CD4-positive, alpha-beta memory T cell (primary cell): Measurements from ENCODE around the gene MYH16. TPM values are rescaled to one million over a fixed set of nuclear protein-coding genes. Genes with fewer than 3 reads are reported as not detected.

ENCODE experiments used
- CTCF ChIA-PET: fragments of 350-600 bp; sonication (Branson Sonifier 250); formaldehyde crosslinking; loops from one replicate; lab custom pipeline; 2021; ENCODE audit warnings: inconsistent platforms; ENCODE audit not compliant: partially characterized antibody; lab: Charles Lee
- POLR2A ChIA-PET: fragments of 350-600 bp; sonication (Branson Sonifier 250); formaldehyde crosslinking; loops from one replicate; lab custom pipeline; 2021; ENCODE audit not compliant: partially characterized antibody; lab: Charles Lee
- DNase-seq, 5 donors: peaks; one replicate each; pipeline versions ENCODE4 v3.0.0 to v3.0.0-alpha.2; 2020 to 2022; ENCODE audit warnings: mixed read lengths in 1 of 5
- H3K27ac ChIP-seq: one replicate; pipeline ENCODE4 v1.7.0; 2013; ENCODE audit warnings: low read depth, low read length
- H3K27me3 ChIP-seq: 2 replicates; pipeline ENCODE4 v1.7.0; 2013; ENCODE audit warnings: mild to moderate bottlenecking, low read length, moderate library complexity; ENCODE audit not compliant: insufficient read depth
- H3K36me3 ChIP-seq: 2 replicates; pipeline ENCODE4 v1.7.0; 2013; ENCODE audit warnings: mild to moderate bottlenecking, low read length, moderate library complexity; ENCODE audit not compliant: insufficient read depth
- H3K4me1 ChIP-seq: 2 replicates; pipeline ENCODE4 v1.7.0; 2013; ENCODE audit warnings: mild to moderate bottlenecking, low read length, moderate library complexity; ENCODE audit not compliant: insufficient read depth
- H3K4me3 ChIP-seq, 2 donors: one replicate each; pipeline ENCODE4 v1.7.0; 2013; ENCODE audit warnings: low read length in 2 of 2, mild to moderate bottlenecking in 1 of 2
- H3K9me3 ChIP-seq, 2 donors: one replicate each; pipeline ENCODE4 v1.7.0; 2013; ENCODE audit warnings: low read length in 2 of 2, control low read depth in 1 of 2; ENCODE audit not compliant: control insufficient read depth in 1 of 2
- H3K27ac Mint-ChIP-seq, 7 donors: one replicate each; pipeline ENCODE4 v1.8.0; 2020 to 2021; ENCODE audit warnings: mixed read lengths in 7 of 7, mild to moderate bottlenecking in 6 of 7, inconsistent platforms in 3 of 7, moderate library complexity in 3 of 7
- H3K27me3 Mint-ChIP-seq, 2 donors: one replicate each; pipeline ENCODE4 v1.8.0; 2020 to 2021; ENCODE audit warnings: mixed read lengths in 2 of 2
- H3K36me3 Mint-ChIP-seq, 2 donors: one replicate each; pipeline ENCODE4 v1.8.0; 2020 to 2021; ENCODE audit warnings: mixed read lengths in 2 of 2, inconsistent platforms in 1 of 2, mild to moderate bottlenecking in 1 of 2
- H3K4me1 Mint-ChIP-seq, 4 donors: one replicate each; pipeline ENCODE4 v1.8.0; 2020 to 2021; ENCODE audit warnings: mixed read lengths in 4 of 4, mild to moderate bottlenecking in 1 of 4
- H3K4me3 Mint-ChIP-seq, 8 donors: one replicate each; pipeline ENCODE4 v1.8.0; 2020 to 2021; ENCODE audit warnings: mixed read lengths in 8 of 8, mild to moderate bottlenecking in 7 of 8, moderate library complexity in 6 of 8, inconsistent platforms in 3 of 8
- H3K9me3 Mint-ChIP-seq, 8 donors: one replicate each; pipeline ENCODE4 v1.8.0; 2020 to 2021; ENCODE audit warnings: mixed read lengths in 8 of 8, mild to moderate bottlenecking in 5 of 8, inconsistent platforms in 3 of 8, moderate library complexity in 1 of 8
- intact Hi-C: fragments of 100-400 bp; cut with micrococcal nuclease; formaldehyde crosslinking; loops from one replicate; pipeline ENCODE4 v1.15.1; 2023
- polyA plus RNA-seq, 2 donors: library from polyadenylated mRNA; unstranded; fragments of 300-500 nt; fragmentation: Illumina TruSeq; gene quantifications; one replicate each; pipeline ENCODE4 v1.2.3, GENCODE V29; 2021
- total RNA-seq, 2 experiments: library from RNA; stranded (reverse); gene quantifications; one replicate each; pipeline ENCODE4 v1.2.3, GENCODE V29; 2021

The MYH16 gene
- total and polyA plus RNA-seq, 4 experiments from 2014 or later: not detected

DNA sequence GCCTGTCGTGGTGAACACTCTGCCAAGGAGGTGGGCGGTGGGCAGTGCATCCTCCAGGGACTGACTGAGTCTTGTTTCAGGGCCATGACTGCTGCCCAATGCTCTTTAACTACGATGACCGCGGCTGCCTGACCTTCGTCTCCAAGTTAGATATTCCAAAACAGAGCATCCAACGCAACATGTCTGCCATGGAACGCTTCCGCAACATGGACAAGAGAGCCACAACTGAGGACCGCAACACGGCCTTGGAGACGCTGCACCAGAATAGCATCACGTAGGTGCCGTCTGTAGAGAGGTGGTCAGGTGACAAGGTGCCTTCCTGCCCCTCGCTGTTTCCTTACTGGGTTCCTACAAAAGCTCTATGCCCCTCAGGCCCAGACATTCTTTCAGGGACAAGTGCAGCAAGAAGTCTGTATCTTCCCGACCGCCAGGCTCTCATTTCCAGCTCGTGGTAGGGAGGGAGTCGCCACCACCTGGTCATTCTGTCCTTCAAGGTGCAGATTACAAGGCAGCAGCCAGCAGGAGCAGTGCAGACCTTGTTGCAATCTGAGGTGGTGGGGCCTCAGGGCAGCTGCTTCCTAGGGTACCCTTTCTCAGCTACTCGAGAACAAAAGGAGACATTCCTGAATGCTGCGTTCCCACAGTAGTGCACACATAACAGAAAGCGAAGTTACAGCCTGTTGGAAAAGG is 87.0 kb downstream of the MYH16 start:
- intact Hi-C loops: no loop called here
- POLR2A ChIA-PET: no interaction called here
- H3K36me3 Mint-ChIP-seq: peaks cover 21 to 61% of the 10 kb centered on the region in 2 donors

More for the DNA sequence above, 87.0 kb downstream of the MYH16 start:
- Mint-ChIP-seq H3K4me3 (no peak overlapping the region), H3K4me1 (peaks cover 0 to 2% (median 0%) of the 10 kb centered on the region in 4 donors), H3K9me3 (no peaks in the 10 kb centered on the region), H3K27me3 (no peaks in the 10 kb centered on the region), H3K27ac (peak overlapping the region in 1 of 7 donors; percentile 70)
- H3K27ac ChIP-seq: no peak overlapping the region
- DNase-seq: no peak
- H3K4me1 ChIP-seq: no peaks in the 10 kb centered on the region
- no peak overlapping the region for H3K4me3 ChIP-seq
- CTCF ChIA-PET: interaction anchor here (0.5 kb wide), 1 partner anchor 204 kb away, joined by 3 read pairs; no protein-coding TSS in a partner anchor
- no peaks in the 10 kb centered on the region for H3K9me3 ChIP-seq
- no peaks in the 10 kb centered on the region for H3K27me3 ChIP-seq
- peaks cover 47% of the 10 kb centered on the region for H3K36me3 ChIP-seq

Other genes with a start within 250 kb of the MYH16 start
- gene SMURF1, start 128.7 kb upstream of the MYH16 start, total RNA-seq: 10 to 100 TPM; 21.4 to 23.2 TPM
- 1 to 10 TPM in 1 of 2 donors, under 1 TPM in 1; 0.88 to 4.3 TPM for gene SMURF1, start 128.7 kb upstream of the MYH16 start, polyA plus RNA-seq
- gene KPNA7, start 64.7 kb upstream of the MYH16 start, total RNA-seq: not detected
- not detected for gene KPNA7, start 64.7 kb upstream of the MYH16 start, polyA plus RNA-seq
- gene ARPC1A, start 53.1 kb downstream of the MYH16 start, total RNA-seq: 10 to 100 TPM; 46.2 to 51.5 TPM
- gene ARPC1A, start 53.1 kb downstream of the MYH16 start, polyA plus RNA-seq: 10 to 100 TPM; 49.1 to 64.2 TPM
- gene ARPC1B, start 101.9 kb downstream of the MYH16 start, total RNA-seq: 100 to 1,000 TPM; 188 to 191 TPM
- gene ARPC1B, start 101.9 kb downstream of the MYH16 start, polyA plus RNA-seq: 100 to 1,000 TPM; 862 to 906 TPM
- gene PDAP1, start 135.8 kb downstream of the MYH16 start, total RNA-seq: 10 to 100 TPM; 66.0 to 67.0 TPM
- 10 to 100 TPM; 21.5 to 27.7 TPM for gene PDAP1, start 135.8 kb downstream of the MYH16 start, polyA plus RNA-seq
- gene BUD31, start 136.1 kb downstream of the MYH16 start, total RNA-seq: 10 to 100 TPM; 60.0 to 61.3 TPM
- gene BUD31, start 136.1 kb downstream of the MYH16 start, polyA plus RNA-seq: 100 to 1,000 TPM; 163 to 175 TPM
- gene PTCD1, start 166.0 kb downstream of the MYH16 start, total RNA-seq: 1 to 10 TPM; 7.4 to 7.7 TPM
- 1 to 10 TPM in 1 of 2 donors, under 1 TPM in 1; 1.00 to 4.0 TPM for gene PTCD1, start 166.0 kb downstream of the MYH16 start, polyA plus RNA-seq
- gene CPSF4, start 166.1 kb downstream of the MYH16 start, total RNA-seq: 10 to 100 TPM; 49.2 to 54.7 TPM
- 10 to 100 TPM; 21.9 to 26.8 TPM for gene CPSF4, start 166.1 kb downstream of the MYH16 start, polyA plus RNA-seq
- gene ATP5MF, start 193.3 kb downstream of the MYH16 start, total RNA-seq: 100 to 1,000 TPM; 155 to 160 TPM
- 100 to 1,000 TPM; 371 to 438 TPM for gene ATP5MF, start 193.3 kb downstream of the MYH16 start, polyA plus RNA-seq
- 10 to 100 TPM; 20.8 to 21.2 TPM for gene ZNF789, start 200.1 kb downstream of the MYH16 start, total RNA-seq
- gene ZNF789, start 200.1 kb downstream of the MYH16 start, polyA plus RNA-seq: 1 to 10 TPM; 7.6 to 8.2 TPM
- 10 to 100 TPM; 85.7 to 88.6 TPM for gene ZNF394, start 227.4 kb downstream of the MYH16 start, total RNA-seq
- 10 to 100 TPM; 64.5 to 85.6 TPM for gene ZNF394, start 227.4 kb downstream of the MYH16 start, polyA plus RNA-seq
- 1 to 10 TPM; 8.8 to 9.3 TPM for gene ZKSCAN5, start 231.8 kb downstream of the MYH16 start, total RNA-seq
- 1 to 10 TPM; 2.5 to 7.0 TPM for gene ZKSCAN5, start 231.8 kb downstream of the MYH16 start, polyA plus RNA-seq